Ecto neural progenitor cell (in vitro differentiated cells): ENCODE data around the gene CAST.

ENCODE experiments used
- DNase-seq: peaks from one replicate; pipeline ENCODE4 v3.0.0-alpha.2; 2018; ENCODE audit warnings: low spot score

CAST gene

DNA sequence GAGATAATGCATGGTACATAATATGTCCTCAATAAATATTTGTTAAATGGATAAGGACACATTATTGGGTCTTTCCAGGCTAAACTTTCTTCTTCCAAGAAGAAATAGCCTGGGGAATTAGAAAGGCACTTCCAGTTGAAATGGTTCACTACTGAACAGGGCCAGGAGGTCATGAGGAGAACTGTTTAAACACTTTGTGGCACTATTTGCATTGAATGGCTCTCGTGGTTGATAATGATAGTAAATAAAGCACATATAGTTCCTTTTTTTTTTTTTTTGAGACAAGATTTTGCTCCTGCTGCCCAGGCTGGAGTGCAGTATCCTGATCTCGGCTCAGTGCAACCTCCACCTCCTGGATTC is 19.9 kb upstream of the CAST start:
- DNase-seq, result no peak

DNA sequence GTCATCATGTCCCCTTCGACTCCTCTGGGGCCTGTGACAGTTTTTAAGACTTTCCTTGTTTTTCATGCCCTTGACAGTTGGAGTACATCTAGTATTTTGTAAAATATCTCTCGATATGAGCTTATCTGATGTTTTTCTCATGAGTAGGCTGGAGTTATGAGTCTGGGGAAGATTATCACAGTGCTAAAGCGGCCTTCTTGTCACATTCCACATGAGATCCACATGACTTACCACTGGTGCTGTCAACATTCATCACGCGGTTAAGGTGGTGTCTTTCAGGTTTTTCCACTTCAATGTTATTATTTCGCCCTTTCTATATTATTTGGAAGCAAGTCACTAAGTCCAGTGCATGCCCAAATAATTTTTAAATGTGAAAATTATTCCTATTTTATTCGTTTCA is 17.1 kb upstream of the CAST start:
- no peak for DNase-seq

DNA sequence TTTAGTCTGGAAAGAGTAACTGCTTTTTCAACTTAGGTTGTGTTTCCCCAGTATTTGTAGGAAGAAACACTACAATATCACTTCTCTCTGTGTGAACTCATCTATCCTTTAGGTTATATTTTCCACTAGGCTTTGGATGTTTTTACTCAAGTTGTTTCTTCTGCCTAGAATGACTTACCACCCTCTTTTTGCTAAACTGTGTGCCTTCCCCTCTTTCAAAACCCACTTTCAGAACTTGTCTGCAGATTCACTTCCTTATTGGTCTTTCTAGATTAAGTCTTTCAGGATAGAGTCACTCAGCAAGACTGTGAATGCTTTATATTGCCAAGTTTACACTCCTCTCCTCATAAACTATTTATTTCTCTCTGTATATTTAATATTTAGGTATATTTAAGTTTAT is 14.2 kb upstream of the CAST start:
- no peak for DNase-seq

DNA sequence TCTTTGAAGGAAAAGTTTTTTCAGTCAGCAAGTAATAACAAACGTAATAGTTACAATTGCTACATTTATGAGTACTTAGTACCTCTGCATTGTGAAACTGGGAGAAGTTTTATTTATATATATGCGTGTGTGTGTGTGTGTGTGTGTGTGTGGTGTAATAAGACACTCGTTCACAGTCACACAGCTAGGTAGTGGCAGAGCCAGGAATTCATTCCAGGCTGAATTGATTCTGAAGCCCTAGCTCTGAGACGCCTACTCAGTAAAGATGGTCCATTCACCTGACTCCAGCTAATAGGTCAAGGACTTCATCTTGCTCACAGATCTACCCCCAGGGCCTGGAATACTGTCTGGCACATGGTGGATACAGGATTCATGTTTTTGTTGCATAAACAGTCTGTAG is 13.6 kb upstream of the CAST start:
- no peak for DNase-seq

DNA sequence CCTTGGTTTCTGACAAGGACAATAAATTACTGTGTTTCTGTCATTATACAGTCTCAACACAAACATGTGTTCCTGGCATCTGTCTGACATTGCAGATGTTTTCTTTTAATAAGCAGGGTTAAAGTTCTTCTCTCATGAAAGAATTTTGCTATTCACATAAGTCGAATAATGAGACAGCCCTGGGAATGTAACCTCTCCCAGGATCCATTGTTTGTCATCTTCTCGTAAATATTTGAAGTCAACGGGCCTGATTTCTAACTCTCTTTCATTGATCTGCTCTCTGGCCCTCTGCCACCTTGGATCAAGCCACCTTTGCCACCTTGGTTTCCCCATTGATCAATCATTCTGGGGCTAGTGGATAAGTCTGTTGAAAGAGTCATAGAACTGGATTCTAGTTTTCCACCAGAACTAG is 12.9 kb upstream of the CAST start:
- no peak for DNase-seq

DNA sequence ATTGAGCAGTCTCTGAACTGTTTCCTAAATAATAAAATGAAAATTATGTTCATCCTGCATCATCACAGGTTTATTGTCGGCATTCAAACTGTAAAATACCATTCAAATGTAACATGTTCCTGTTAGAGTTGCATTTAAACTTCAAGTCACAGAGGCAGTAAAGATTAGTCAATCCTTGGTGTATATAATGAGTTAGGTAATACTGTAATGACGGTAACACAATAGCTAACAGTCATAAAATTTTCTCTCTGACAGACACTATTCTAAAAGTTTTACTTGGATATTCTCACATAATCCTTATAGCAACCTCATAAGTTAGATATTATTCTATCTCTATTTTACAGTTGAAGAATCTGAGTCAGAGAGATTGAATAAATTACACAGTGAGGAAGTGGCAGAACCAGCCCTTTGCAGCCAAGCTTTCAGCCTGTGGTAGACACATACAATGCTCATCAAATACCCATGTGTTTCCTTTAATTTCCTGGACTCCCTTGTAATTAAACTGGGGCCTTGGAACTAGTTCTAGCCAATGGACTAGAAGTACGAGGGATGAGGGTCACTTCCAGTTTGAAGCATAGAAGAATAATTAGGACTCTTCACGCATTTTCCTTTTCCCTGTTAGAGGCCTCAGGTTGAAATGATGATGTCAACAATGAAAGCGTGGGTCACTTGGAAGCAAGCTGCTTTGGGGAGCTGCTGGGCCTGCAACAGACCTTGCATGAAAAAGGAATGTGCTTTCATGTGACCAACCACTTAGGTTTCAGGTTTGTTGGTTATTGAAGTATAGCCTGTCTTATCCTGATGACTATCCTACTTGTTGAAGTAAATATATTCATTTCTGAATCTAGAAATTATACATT is 12.3 kb upstream of the CAST start:
- DNase-seq, result no peak

DNA sequence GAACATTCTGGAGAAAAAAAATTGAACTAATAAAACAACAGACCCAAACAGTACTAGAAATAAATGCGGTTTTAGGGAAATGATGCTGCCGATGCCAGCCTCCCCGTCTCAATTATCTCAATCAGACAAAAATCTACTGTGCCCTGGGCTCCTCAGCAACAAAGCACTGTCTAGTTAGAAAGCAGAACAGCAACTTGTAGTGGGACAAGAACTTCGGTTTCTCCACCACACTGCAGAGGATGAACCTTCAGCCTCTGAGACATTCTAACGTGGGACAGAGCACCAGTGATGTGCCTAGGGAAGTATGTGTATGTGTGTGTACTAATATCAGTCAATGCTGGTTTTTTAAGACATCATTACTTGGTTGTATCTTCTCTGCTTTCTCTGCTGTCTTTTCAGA is 11.1 kb upstream of the CAST start:
- DNase-seq, result no peak

DNA sequence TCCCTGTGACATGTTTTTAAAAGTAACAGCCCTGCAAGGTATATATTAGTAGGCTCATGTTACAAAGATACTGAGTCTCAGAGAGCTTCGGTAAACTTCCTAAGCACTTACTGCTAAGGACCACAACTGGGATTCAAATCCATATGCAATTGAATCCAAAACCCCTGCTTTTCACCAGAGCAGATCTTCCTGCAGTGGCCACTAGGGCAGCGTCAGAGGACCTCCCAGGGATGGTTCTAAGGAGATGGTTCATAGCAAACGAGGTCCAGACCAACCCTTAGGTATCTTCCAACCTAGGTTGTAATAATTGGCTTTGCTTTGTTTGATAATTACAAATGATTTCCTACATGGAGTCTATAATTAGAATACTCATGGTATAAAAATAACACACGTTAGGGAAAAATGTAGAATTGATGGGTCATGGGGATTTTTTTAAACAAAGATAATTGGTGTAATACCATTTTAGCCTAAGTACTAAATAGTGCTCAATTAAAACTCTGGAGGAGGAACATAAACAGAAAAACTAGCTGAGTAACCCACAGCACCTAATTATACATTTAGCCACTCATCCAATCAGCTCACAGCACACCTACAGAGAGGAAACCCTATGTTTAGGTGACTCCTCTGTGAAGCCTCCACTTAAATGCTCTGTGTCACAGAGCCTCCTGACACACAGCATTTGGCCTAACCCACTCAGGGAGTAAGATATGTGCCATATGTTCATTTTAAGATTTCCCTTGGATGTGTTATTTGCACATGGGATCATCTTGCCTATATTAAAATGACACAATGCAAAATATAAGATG is 10.0 kb upstream of the CAST start:
- DNase-seq, result no peak

DNA sequence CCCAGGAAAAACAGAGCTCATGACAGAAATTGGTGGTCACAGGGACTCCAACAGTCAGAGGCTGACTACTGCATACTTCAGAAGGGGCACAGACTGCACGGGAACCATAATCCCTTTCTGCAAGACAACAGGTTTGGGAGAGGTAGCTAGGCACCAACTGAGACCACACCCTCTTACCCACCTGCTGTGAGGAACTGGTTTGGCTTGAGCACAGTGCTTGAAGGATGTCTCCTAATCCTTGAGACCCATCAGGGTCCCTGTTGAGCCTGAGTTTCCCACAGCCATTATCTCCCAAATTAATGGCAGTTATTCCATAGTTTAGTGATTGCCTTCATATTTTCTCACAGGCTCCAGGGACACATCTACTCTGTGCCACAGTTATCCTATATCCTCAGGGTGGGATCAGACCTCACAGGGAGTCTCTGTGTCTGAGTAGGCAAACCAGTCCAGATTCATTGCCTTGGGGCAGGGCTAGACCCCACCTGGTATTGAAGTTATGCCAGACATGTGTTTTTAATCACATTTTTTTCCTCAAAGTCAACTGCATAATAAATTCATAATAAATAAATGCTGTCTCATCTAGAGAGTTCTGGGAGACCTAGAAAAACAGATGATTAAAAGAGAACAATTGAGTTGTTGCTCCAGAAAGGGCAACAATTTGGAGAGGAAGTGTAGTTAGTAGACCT is 9.3 kb upstream of the CAST start:
- no peak for DNase-seq

DNA sequence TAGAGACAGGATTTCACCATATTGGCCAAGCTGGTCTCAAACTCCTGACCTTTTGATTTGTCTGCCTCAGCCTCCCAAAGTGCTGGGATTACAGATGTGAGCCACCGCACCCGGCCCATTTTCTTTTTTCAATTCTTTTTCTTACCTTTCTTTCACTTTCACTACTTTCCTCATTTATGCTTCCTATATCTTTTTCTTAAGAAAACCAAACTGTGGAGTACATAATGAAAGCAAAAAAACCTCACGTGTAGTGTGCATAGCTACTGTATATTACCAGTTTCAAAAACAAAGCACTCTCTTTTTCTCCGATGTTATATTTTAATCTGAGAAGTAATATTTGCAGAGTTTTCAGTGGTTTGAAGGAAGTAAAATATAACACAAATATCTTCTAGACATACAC is 8.0 kb upstream of the CAST start:
- no peak for DNase-seq

DNA sequence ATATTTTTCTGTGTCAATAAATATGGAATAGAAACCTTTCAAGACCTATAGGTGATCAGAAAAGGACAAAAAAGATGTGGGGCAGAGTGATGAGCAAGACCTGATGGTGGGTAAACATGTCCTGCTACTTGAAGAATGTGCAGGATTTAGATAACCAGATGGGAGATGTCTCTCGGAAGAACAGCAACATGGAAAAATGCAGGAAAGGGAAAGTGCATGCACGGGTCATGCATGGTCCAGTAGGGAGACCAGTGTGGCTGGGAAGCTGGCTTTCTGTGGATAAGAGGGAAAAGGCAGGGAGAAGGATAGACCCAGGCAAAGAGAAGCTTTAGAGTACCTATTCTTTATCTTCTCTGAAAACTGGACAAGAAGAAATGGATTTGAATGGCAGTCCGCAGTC is 7.1 kb upstream of the CAST start:
- DNase-seq, result no peak

DNA sequence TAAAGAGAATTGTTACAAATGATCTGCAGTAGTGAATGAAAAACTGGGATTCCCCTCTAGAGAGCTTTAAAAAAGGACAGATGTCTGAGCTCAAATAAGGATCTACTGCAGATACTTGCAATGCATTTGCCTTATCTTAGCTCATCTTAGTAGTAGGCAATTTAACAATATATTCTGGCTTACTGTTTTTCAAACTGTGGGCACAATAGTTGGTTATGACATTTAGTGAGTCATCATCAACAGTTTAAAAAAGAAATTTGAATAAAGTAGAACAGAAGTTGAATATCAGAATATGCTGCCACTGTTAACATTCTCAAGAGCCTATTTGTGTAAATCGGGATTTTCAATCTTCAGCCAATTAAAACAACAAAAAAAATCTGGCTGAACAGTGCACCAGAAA is 6.7 kb upstream of the CAST start:
- DNase-seq, result no peak

DNA sequence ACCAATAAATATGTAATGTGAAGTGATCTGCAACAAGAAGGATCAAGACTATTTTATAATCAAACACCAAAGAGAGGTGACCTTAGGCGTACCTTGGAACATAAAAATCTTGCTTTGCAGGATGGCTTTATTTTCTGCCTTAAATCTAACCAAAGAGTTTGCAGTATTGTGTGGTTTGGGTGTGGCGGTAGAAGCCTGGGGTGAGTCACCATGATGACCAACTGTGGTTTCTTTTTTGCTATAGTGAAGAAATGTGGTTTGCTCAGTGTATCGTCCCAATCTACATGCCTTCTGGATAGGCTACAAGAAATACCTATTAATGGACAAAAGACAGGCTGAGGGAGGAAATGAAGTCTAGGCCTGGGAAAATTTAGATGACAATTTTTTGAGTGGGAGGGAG is 5.1 kb upstream of the CAST start:
- no peak for DNase-seq

DNA sequence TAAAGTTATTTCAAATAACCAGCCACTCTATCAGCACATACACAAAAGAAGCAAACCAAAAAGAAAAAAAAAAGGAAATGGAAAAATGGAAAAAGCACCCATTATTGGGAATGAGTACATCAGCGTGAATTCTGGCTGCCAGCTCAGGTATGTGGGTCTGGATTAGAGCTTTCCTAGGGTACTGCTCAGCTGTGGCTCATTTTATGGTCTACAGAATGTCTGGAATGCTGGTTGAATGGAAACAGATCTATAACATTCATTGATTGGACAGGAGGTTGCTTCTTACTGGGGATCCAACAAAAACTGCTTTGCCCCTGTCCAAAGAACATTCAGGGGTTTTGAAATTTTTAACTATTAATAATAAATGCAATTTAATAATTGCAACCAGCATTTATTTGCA is 3.9 kb upstream of the CAST start:
- no peak for DNase-seq

DNA sequence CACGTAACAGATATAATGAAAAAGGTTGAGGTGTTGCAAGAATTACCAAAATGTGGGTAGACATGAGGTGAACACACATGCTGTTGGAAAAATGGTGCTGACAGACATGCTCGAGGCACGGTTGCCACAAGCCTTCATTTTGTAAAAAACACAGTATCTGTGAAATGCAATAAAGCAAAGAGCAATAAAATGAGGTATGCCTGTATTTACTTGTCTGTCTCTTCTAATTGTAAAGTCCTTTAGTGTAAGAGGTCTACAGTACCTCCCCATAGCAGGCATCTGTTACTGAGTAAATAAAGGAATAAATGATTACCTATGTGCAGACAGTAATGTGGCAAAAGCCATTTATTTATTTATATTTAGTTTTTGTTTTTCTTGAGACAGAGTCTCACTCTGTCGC is 3.0 kb upstream of the CAST start:
- no peak for DNase-seq

DNA sequence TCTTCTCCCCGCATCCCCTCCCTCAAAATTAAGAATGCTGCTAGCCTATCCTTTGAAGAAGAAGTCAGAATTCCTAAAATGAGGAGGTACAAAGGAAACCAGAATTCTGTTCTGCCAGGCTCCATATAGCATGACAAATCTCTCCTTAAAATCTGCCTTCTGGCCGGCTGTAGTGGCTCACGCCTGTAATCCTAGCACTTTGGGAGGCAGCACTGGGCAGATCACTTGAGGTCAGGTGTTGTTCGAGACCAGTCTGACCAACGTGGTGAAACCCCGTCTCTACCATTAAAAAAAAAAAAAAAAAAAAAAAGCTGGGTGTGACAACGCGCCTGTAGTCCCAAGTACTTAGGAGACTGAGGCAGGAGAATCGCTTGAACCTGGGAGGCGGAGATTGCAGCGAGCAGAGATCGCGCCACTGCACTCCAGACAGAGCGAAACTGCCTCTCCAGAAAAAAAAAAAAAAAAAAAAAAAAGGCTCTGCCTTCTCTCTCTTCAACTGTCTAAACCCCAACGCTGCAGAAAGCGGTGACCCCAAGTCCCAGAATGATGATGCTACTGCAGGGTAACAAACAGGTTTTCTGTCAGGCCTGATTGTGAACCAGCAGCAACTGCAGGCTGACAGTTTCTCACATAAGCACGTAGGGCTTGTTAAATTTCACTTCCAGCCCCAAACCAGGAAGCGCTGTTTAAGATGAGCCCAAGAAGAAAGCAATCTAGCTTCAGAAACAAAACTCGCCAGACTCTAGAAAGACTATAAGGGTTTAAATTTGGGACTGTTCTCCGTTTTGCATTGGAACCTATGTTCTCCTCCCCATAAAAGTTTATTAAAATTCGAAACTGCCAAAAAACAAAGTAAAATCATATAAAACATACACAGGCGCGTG is 963 bp upstream of the CAST start:
- DNase-seq, result no peak

DNA sequence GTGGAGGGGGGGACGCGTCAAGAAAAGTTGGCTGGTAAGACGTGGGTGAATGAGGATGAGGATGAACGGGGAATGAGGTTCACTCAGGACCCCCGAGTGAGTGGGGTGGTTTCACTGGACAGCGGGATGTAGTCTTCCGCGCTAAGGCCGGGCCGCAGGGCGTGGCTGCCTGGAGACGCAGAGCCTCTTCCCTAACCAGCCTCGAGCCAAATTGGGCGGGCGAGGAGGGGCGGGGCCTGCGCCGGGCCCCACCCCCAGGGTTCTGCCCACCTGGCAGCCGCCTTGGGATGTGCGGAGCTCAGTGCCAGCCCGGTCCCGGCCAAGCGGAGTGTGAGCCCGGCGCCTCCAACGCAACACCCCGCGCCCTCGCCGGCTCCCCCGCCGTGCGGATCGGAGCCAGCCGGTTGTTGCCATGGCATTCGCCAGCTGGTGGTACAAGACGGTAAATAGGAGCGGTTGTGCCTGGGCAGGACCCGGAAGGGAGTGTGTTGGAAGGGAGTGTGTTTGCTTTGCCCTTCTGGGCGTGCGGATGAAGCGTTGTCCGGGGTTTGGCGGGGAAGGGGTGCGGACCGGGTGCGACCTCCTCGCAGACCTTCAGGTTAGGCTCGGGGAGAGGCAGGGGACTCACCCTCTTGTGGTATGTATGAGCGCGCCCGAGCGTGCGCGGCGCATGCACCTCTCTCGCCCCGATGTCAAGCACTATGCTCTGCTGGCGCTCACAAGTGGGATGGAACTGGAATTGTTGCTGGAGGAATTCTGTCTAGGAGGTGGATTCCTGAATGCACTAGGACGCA is 746 bp downstream of the CAST start:
- DNase-seq, result peak; percentile 91

DNA sequence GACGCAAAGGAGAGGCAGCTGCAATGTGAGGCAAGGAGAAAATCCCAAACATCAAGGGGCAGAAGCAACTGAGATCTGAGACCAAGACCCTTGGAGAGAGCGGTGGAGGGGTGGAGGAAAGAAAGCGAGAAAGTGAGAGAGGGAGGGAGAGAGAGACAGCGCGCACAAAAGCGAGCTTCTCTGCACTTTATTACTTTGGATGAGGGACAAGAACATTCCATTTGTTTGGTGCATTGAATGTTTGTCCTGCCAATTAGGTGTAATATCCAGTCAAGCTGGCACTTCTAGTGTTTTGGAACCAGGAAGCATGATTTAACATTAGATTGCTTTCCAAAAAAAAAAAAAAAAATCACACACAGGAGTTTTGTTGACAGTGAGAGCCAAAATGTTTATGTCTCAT is 1.4 kb downstream of the CAST start:
- DNase-seq, result no peak

DNA sequence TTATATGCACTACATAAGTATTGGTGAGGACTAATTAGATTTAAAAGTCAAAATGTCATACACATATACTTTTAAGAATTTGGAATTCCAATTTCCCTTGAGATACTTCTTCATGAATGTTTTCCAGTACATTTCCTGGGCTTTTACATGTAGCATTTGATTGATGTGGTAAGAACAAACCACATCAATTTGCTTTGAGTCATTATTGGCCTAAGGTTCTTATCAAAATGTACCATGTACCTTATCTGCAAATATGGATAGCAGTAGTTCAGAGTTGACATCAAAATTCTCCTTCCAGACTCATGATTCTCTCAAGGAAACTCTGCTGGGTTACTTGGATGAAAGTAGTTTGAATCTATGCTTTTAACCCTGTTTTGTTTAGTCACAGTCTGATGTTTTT is 2.5 kb downstream of the CAST start:
- no peak for DNase-seq

DNA sequence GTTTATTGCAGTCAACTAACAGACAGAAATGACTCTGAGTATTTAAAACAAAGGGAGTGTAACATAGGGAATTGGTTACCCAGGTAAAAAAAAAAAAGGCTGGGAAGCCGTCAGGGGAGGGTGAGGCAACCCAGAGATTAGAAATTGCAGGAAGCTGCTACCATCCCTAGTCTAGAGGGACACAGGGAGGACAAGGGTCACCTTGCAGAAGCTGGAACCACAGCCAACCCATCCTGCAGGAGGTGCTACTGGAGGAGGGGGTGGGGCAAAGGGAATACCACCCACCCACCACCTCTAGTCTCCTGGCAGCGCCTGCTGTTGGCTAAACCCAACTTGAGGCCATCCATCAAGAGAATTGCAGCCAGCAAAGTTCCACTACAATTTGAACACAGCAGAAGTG is 6.5 kb downstream of the CAST start:
- DNase-seq, result no peak

DNA sequence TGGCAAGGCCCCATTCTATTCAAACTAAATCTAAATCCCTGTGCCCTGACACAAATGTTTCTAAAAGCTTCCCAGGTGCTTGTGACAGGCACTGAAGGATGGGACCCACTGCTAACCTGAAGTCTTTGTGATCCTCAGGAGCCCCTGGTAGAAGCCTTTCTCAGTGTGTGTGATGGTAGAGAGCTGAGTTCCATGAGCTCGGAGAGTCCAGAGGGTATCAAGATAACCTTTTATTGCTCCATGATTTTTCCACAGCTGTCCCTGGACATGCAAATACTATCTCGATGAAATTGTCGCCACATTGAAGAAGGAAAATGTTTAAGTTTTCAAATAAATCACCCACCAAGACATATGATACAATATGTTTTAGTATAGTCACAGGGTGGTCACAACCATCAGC is 7.7 kb downstream of the CAST start:
- no peak for DNase-seq
